IPS-11a (cell line): ENCODE measurements around the gene ANKAR.
A peak's percentile ranks its signal among the peaks of the same experiment; 100 is the strongest.
"Not testable (repeated sequence)": the region's sequence is repeated elsewhere in the genome, so short reads cannot be mapped to it uniquely, and the experiment has no call there.

Source experiments
- H3K4me3 ChIP-seq: one replicate; pipeline ENCODE4 v1.5.1; 2013; ENCODE audit warnings: low read depth, low read length, control low read depth

The ANKAR gene, protein sequence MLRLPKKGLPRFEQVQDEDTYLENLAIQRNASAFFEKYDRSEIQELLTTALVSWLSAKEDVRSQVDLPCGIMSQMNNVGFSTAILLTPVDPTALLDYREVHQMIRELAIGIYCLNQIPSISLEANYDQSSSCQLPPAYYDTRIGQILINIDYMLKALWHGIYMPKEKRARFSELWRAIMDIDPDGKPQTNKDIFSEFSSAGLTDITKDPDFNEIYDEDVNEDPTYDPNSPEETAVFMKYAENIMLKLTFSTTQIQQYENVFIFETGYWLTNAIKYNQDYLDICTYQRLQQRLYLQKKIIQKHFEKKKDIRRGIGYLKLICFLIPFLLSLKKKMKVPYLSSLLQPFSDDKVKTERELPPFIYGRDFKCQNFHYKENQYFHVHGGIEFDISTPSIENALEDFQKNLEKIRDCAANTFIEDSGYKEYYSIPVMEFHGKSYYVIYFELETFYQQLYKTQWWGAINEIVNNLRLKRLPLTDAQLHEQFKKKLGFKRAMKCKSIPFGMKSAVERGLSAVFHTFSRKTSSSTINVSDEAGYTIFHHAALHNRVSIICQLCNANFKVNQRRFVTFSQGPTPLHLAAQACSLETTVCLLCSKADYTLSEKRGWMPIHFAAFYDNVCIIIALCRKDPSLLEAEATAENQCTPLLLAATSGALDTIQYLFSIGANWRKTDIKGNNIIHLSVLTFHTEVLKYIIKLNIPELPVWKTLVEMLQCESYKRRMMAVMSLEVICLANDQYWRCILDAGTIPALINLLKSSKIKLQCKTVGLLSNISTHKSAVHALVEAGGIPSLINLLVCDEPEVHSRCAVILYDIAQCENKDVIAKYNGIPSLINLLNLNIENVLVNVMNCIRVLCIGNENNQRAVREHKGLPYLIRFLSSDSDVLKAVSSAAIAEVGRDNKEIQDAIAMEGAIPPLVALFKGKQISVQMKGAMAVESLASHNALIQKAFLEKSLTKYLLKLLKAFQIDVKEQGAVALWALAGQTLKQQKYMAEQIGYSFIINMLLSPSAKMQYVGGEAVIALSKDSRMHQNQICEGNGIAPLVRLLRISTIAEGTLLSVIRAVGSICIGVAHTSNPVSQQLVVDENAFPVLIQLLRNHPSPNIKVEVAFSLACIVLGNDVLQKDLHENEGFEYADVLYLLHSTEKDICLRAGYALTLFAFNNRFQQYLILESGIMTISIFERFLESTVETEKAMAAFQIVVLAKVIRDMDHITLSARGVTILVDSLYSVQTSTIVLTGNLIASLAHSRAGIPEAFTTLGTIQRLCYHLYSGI (N-terminal part only)

DNA sequence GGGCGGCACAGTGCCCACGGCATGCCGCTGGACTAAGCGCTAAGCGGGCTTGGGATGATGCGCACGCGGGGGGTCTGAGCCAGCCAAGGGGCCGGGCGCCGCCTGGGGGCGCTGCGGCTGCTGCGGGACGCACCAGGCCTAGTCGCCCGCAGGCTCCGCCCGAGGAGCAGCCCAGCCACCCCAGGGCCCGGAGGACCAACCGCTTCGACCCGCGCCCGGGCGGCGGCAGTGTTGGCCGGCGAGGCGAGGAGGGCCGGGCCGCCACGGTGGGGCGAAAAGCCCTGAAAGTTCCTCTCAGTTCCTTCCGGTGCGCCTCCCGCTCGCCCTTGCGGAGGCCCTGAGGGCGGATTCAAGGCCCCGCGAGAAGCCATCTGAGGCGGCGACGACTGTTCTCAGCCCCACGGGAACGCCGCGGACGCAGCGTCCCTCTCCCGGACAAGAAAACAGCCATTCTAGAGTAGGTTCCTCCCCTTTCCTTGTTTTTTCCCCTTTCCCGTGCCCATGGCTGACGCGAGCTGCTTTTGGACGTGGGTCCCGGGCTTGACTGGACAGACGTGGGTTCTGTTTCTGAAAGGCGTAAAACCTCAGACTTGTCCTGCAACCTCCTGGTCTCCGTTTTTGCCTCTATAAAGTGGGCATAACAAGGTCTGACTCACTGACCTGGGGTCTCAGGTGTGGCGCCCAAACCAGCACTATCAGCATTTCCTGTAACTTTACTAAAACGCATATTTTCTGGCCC lies at the start of gene ANKAR:
Gene ANKAR (plus strand): TSS at position 297 of the 739 bp plus-strand sequence. CDS start 1,821 bp downstream, outside the sequence.
- peak within 1 kb of the TSS; percentile 79 for H3K4me3 ChIP-seq

DNA sequence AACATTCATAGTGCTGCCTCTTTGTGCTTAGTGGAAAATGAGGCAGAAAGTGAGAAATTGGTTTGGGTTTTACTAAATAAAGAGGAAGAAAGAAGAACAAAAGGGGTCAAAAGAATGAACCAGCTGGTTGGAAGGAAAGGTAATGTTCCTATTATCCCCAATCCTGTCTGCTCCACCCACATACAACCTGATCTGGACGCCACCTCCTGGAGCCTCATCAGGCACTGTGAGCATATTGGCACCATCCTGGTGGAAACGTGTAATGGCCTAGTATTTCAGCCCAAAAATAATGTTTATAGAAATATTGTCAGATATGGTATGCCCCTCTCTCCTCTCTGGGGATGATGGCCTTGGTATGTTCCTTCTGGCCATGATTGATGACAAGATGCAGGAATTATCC lies 48.8 kb upstream of the ANKAR start:
- no peak overlapping the region for H3K4me3 ChIP-seq

DNA sequence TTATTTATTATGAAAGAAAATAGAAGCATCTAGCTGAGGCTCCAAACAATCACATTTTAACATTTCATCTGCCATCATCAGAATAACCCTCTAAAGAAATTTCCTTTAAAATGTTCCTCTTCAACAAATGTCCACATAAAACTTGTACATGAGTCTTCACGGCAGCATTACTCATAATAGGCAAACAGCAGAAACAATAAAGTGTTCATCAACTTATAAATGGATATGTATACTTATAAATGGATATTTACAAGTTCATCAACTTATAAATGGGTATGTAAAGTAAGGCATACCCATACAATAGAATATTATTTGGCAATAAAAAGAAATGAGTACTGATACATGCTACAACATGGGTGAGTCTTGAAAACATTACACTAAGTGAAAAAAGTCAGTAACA lies 46.7 kb upstream of the ANKAR start:
- H3K4me3 ChIP-seq, result no peak overlapping the region

DNA sequence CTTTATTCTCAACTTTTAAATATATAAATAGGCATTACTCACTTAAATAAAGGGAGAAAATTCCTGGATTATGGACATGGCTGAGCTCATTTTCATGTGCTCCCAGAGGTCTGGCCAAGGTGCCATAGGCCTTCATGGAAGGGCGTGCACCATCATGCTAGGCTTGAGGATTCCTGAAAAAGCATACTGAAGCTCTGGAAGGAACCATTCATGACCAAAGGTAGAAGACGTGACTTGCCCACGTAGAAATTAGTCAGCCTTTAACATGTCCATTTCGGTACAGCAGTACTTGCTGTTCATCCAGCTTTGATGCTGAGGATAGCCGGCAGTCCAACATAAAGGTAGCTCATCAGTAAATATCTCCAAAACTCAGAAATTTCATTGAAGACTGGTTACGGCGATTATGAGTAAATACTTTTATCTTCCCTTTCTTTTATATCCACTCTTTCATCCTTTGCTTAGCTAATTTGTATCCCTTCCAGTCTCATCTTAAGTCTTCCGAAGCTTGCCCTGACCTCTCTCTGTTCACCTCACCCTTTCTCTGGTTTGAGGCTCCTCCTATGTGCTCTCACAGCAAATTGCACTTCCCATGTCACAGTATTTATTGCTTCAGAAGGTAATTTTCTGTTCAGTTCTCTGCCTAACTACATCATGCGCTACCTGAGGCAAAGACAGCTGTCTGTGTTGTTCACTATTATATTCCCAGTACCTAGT lies 45.5 kb upstream of the ANKAR start:
- H3K4me3 ChIP-seq, result no peak overlapping the region

DNA sequence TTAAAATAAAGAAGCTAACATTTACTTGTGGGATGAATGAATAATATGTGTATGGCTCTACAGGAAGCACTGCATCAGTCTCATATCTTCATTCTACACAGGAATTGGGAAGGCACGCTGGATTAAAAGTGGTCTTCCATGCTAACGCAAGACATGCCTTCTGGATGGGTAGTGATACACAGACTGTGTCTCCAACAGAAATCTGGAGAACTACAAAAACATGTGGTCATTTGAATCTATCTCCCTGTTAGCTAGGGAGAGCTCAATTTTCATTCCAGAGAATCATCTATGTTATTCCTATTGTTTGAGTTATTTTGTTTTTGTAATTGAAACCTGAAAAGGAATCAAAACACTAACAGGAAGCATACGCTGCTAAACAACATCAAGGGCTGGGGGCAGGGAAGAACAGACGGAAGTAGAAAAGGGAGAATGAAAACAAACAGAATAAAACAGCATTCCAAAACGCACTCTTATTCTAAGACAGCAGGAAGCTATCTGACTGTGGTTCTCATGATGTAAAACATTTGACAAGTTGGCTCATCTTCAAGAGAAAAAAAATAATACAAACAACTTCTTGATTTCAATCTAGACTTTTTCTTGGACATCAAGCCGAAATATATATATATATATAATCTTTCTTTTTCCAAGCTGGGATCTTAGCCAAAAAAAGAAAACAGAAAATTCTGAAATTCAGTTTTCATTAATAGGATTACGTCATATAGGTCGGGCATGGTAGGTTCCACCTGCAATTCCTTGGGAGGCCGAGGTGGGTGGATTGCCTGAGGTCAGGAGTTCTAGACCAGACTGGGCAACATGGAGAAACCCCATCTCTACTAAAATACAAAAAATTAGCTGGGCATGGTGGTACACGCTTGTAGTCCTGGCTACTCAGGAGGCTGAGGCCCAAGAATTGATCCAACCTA lies 44.7 kb upstream of the ANKAR start:
- no peak overlapping the region for H3K4me3 ChIP-seq

DNA sequence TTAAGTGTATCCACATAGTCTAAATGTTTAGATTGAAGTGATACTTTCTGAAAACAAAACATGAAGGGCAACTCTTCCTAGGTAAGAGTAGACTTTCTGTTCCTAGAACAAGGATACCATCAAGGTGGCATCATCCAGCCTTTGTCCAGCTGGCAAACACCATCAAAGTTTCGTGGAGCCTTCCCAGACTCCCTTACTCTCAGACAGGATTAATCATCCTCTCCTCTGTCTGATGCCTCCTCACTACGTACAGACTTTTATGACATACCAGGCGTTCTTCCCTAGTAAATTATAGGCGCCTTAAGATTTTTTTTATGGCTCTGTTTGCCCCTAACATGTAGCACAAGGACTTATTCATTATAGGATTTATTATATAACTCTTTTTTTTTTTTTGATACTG lies 42.6 kb upstream of the ANKAR start:
- H3K4me3 ChIP-seq, result no peak overlapping the region

DNA sequence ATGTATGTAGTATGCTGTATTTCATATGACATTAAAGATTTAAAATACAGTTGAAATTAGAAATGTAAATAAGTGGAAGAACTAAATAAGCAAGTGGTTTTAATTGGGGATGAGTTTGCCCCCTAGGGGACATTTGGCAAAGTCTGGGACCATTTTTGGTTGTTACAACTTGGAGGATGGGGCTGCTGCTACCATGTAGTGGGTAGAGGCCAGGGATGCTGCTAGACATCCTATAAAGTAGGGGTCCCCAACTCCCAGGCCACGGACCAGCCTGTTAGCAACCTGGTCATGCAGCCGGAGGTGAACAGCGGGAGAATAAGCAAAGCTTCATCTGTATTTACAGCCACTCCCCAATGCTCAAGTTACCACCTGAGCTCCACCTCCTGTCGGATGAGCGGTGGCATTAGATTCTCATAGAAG lies 41.1 kb upstream of the ANKAR start:
- H3K4me3 ChIP-seq, result no peak overlapping the region

DNA sequence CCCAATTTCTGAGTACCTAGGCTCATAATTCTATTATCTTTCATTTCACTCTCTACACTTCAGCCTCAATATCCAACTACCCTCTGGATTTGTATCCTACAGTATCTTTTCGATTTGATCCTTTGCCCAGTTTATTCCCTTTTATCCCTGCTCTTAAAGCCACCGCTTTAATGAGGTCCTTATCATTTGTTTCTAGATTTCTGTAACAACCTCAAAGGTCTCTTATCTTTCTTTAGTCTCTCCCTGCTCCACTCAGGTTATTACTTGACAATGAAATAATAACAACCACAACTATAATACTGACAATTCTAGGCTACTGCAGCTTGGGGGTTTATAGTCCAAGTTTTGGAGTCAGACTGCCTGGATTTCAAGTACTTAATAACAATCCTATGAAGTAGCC lies 39.1 kb upstream of the ANKAR start:
- no peak overlapping the region for H3K4me3 ChIP-seq

DNA sequence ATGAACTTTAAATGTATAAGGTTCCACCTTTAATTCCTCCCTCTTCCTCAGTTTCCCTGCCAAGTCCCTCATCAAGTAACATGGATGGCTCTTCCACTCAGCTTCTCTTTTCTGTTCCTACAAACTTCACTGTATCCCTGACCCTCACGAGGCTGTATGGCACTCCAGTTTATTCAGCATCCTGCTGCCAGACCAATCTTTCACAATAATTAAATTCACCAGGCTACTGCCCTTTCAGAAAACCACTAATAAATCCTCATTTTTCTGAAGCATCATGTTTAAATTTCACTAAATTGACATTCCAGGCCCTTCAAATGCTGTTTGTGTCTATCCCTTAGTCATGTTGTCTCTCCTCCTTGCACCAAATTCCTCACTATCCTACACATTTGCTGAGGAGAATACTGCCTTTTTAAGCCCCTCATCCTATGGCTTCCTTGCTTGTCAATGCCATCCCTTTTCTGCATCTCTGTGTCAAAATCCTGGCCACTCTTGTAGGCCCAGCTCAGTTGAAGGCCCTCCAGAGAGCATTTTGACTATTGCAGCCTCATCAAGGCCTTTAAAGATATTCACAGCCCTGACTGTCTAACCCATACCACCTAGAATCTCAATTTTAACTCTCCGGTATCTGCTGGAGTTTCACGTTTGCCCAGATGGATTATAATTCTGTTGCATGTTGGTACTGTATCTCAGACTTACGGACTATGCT lies 36.0 kb upstream of the ANKAR start:
- no peak overlapping the region for H3K4me3 ChIP-seq

DNA sequence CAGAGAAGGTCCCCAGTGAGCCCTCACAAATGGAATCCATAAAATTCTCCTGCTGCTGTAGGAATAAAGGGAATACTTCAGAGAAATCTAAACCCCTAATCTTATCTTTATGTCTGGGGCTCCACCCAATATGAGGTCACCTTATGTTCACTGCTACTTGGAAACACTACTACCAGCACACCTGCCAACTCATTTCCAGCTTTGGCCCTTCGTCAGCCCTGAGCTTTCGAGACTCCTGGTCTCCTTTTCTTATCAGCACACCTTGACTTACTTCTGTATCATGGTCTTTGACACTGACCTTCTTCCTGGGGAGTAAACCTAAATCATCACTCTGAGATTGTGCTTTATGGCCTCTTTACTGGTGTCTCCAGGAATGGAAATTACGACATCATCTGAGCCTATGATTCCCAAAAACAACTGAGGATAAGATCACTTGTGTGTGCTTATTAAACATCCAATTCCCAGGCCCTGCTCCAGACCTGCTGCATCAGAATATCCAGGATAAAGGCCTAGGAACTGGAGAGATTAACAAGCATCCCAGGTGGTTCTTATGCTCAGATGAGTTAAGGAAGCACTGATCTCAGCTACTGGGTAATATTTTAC lies 35.4 kb upstream of the ANKAR start:
- no peak overlapping the region for H3K4me3 ChIP-seq

DNA sequence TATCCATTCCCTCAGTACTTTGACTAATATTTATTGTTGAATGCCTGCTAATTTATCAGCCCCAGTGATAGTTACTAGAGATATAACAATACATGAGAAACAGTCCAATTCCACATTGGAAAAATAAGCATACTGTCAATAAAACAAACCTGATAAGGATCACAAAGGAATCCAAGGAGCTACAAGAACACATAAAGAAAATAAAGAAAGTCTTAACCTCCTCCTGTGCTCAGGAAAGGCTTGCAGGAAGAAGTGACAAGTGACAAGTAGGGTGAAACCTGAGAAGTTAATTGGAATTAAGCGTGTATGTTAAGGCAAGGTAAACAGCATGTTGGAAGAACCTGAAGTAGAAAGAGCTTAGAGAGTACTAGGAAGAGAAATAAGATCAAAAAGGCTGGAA lies 33.5 kb upstream of the ANKAR start:
- H3K4me3 ChIP-seq, result no peak overlapping the region

DNA sequence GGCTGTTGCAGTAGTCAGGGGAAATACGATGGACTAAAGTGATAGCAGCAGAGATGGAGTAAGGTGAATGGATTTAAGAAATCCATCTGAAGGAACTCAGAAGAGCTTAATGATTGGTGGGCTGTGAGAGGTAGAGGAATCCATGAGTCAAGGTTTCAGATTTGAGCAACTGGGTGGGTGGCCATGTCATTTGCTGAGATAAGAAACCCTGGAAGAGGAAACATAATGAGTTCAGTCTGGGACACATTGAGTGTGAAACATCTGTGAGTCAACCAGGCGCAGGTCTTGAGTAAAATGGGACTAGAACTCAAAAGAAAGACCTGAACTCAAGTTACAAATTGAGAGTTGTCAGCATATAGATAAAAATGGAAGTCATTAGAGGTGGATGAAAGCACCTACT lies 32.9 kb upstream of the ANKAR start:
- no peak overlapping the region for H3K4me3 ChIP-seq

DNA sequence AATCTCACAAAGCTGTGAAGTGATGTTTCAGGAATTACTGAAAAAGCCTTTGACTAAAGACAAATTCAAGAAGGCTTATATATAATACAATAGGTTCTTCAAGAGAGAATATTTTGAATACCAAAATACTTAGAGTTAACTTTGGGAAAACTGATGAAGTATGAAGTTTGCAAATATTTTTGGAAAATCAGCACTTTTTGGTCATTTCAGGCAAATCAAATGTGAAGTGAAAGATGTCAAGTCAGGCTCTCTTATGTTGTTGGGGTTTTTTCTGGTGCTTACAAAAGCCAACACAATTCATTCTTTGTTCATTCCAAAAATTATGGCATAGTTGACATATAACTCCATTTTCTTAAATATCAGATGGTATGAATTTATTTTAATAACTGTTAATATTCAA lies 27.9 kb upstream of the ANKAR start:
- no peak overlapping the region for H3K4me3 ChIP-seq

DNA sequence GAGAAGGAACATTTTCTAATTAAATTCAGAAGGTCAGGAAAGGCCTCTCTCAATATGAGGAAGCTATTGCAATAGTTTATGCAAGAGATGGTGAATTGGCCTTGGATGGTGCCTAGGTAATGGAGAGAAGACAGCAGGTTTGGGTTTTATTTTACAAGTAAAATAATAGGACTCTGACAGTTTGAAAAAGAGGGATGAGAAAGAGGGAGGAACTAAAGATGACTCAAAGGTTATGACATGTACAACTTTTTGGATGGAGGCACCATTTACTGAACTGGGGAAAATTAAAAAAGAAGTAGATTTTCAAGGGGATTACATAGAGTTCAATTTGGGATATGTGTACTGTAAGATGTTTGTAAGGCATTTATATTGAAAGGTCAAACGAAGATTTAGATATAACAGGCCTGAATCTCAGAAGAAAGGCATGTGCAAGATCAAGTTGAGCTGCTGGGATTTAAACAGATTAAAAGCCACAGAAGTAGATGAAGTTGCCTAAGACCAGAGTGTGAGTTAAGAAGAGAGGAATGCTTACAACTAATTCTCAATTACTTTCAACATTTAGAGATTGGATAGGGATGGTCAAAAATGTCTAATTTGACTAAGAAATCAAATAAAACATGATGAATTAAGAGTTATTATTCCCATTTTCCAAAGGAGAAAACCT lies 25.5 kb upstream of the ANKAR start:
- no peak overlapping the region for H3K4me3 ChIP-seq

DNA sequence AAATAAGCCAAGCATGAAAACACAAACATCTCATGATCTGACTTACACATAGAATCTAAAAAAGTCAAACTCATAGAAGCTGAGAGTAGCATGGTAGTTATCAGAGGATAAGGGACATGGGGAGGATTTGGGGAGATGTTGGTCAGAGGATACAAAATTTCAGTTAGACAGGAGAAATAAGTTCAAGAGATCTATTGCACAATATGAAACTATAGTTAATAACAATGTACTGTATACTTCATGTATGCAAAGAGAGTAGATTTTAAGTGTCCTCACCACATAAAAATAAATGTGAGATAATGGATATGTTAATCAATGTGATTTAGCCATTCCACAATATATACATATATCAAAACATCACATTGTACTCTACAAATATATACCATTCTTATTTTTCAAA lies 23.2 kb upstream of the ANKAR start:
- no peak overlapping the region for H3K4me3 ChIP-seq

DNA sequence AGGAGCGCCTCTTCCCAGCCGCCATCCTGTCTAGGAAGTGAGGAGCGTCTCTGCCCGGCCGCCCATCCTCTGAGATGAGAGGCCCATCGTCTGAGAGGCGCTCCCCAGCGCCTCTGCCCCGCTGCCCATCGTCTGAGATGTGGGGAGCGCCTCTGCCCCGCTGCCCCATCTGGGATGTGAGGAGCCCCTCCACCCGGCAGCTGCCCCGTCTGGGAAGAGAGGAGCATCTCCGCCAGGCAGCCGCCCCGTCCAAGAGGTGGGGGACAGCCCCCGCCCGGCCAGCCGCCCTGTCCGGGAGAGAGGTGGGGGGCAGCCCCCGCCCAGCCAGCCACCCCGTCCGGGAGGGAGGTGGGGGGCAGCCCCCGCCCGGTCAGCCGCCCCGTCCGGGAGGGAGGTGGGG lies 21.0 kb upstream of the ANKAR start:
- not testable (repeated sequence) for H3K4me3 ChIP-seq

DNA sequence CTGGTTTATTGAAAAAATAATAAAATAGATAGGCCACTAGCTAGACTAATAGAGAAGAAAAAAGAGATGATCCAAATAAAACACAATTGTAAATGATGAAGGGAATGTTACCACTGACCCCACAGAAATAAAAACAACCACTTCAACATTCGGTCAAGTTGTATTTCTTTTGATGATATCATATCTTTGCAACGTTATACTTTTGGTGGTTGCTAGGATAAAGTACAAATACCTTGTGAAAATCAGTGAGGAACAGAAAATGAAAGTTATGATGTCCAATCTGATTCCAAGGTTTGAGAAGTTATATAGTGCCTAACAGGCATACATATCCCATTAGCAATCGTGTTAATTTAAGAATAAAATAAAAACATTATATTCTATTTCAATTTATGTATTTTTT lies 19.8 kb upstream of the ANKAR start:
- H3K4me3 ChIP-seq, result no peak overlapping the region
